Measurements from ENCODE around the gene RBM38. TPM values are rescaled to one million over a fixed set of nuclear protein-coding genes. Genes with fewer than 3 reads are reported as not detected.
A peak's percentile ranks its signal among the peaks of the same experiment; 100 is the strongest.

RBM38 gene
- total and polyA plus RNA-seq, 2 of the 13 experiments (the other 11 are each of a cell fraction or from before 2014, with no cell fraction given) = 24.2 to 34.2 TPM

DNA sequence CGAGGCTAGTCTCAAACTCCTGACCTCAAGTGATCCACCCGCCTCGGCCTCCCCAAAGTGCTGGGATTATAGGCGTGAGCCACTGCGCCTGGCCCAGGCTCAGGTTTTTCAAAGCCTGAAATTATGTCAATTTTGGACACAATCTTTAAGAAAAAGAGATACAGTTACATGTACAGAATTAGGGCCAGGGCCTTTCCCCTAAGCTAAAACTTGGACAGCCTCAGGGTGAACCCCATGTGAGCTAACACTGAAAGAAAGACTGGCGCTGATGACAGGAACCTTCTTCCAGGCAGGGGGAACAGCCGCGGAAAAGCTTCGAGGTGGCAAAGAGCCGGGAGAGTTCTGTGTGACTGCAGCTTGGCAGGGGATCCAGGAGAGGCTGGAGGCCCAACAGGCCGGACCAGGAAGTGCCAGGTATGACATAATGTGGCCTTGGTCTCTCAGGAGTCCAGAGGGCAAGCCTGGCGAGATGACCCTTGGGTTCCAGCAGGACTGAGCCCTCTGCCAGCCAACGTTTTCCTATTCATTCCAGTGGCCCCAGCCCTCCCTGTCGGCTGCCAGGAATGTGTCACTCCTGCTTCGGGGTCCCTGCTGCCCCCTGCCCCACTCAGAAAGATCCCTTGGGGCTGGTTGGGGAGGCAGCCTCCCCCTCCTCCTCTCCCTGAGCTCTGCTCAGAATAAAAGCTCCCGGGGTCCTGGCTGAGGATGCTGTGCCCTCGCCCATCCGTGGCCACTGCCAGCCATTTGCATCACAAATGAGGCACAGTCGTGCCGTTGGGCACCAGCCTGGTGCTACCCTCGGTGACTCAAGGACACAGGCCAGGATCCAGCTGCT, 37.3 kb downstream of the RBM38 start (continued):
- peak; percentile 62; the same call in 1 of the 2 replicates for TF ChIP-seq ZNF574 (CRISPR knock-in tag; IDR thresholded peaks at IDR 0.05)
- TF ChIP-seq KAT2B (IDR thresholded peaks at IDR 0.05; ENCODE audit: borderline replicate concordance, low read depth, low read length) = no peak
- peak; percentile 45; the same call in 1 of the 2 replicates for TF ChIP-seq JUND (CRISPR knock-in tag; IDR thresholded peaks at IDR 0.05)
- TF ChIP-seq, protein P1, sequence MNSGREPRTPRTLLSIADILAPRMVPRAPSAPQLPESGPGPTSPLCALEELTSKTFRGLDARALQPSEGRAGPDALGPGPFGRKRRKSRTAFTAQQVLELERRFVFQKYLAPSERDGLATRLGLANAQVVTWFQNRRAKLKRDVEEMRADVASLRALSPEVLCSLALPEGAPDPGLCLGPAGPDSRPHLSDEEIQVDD (CRISPR knock-in tag; IDR thresholded peaks at IDR 0.05; ENCODE audit: borderline replicate concordance) = no peak
- TF ChIP-seq GRHL1 (CRISPR knock-in tag; conservative IDR thresholded peaks at IDR 0.05) = no peak
- TF ChIP-seq ARNTL (CRISPR knock-in tag; IDR thresholded peaks at IDR 0.05) = 0 out of 2 replicates have a peak, but pooled peaks have one; percentile 42
- TF ChIP-seq ZNF263 (CRISPR knock-in tag; IDR thresholded peaks at IDR 0.05) = no peak
- no peak for TF ChIP-seq RBFOX2 (IDR thresholded peaks at IDR 0.05; ENCODE audit: low read depth, low read length)
- TF ChIP-seq, protein P2, sequence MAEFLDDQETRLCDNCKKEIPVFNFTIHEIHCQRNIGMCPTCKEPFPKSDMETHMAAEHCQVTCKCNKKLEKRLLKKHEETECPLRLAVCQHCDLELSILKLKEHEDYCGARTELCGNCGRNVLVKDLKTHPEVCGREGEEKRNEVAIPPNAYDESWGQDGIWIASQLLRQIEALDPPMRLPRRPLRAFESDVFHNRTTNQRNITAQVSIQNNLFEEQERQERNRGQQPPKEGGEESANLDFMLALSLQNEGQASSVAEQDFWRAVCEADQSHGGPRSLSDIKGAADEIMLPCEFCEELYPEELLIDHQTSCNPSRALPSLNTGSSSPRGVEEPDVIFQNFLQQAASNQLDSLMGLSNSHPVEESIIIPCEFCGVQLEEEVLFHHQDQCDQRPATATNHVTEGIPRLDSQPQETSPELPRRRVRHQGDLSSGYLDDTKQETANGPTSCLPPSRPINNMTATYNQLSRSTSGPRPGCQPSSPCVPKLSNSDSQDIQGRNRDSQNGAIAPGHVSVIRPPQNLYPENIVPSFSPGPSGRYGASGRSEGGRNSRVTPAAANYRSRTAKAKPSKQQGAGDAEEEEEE (CRISPR knock-in tag; IDR thresholded peaks at IDR 0.05; ENCODE audit: borderline replicate concordance) = no peak
- peak; percentile 73 for TF ChIP-seq RARA (CRISPR knock-in tag; IDR thresholded peaks at IDR 0.05)
- TF ChIP-seq PRPF4 (IDR thresholded peaks at IDR 0.05; ENCODE audit: low read depth, low read length, poor library complexity, severe bottlenecking) = no peak
- peak; percentile 70 for TF ChIP-seq ZNF687 (CRISPR knock-in tag; IDR thresholded peaks at IDR 0.05)
- TF ChIP-seq ZNF776 (CRISPR knock-in tag; IDR thresholded peaks at IDR 0.05) = 0 out of 2 replicates have a peak, but pooled peaks have one; percentile 29
- no peak for TF ChIP-seq ZNF383 (CRISPR knock-in tag; IDR thresholded peaks at IDR 0.05; ENCODE audit: borderline replicate concordance)
- no peak for TF ChIP-seq ZFAT (CRISPR knock-in tag; conservative IDR thresholded peaks at IDR 0.05)
- TF ChIP-seq POLR2A (IDR thresholded peaks at IDR 0.05; ENCODE audit: insufficient read depth in 1 of 2, low read depth in 2 of 2, low read length in 2 of 2) = no peak
